GM19023 (cell line): ENCODE results near the gene IKBIP.
"Not testable (repeated sequence)": the region's sequence is repeated elsewhere in the genome, so short reads cannot be mapped to it uniquely, and the experiment has no call there.

Experiments
- ATAC-seq: cut with Tn5 transposase; IDR thresholded peaks from one replicate; pipeline ENCODE4 v1.9.1; 2021; ENCODE audit warnings: mild to moderate bottlenecking, moderate library complexity; ENCODE audit not compliant: unreplicated experiment

Gene IKBIP

GRCh38 chr12:98578392-98578791, 66.2 kb downstream of the IKBIP start:
- ATAC-seq, result no peak

GRCh38 chr12:98576795-98577194, 67.8 kb downstream of the IKBIP start:
- ATAC-seq, result not testable (repeated sequence)

- no peak for ATAC-seq
These were observed 69.6 kb downstream of the IKBIP start for GRCh38 chr12:98575013-98575412.
